ENCODE results near the gene ABCC3.

ABCC3 gene

GRCh38 chr17:50739098-50739497 lies 104.4 kb downstream of the ABCC3 start:
- H3K27me3 ChIP-seq (ENCODE audit: insufficient read depth, low read length) = no peaks in the 10 kb centered on the region
- H2AFZ ChIP-seq (ENCODE audit: low read depth, low read length) = no peak overlapping the region
- H3K36me3 ChIP-seq (ENCODE audit: insufficient read depth, low read length) = peaks cover 76% of the 10 kb centered on the region
- H3K4me3 ChIP-seq (ENCODE audit: low read length) = no peak overlapping the region
- no peaks in the 10 kb centered on the region for H3K9me3 ChIP-seq (ENCODE audit: low read length)
- H3K4me1 ChIP-seq (ENCODE audit: insufficient read depth, low read length) = no peaks in the 10 kb centered on the region

All from neuron (in vitro differentiated cells).